NCI-H1436 treated with DMSO at 0.1 percent for 48 hours (cell line): ENCODE results near the gene OTOGL.
"Not testable (repeated sequence)": the region's sequence is repeated elsewhere in the genome, so short reads cannot be mapped to it uniquely, and the experiment has no call there.

Experiments used
- DNase-seq: peaks from one replicate; lab custom pipeline; 2025; lab: John Stamatoyannopoulos, UW

Gene OTOGL, protein sequence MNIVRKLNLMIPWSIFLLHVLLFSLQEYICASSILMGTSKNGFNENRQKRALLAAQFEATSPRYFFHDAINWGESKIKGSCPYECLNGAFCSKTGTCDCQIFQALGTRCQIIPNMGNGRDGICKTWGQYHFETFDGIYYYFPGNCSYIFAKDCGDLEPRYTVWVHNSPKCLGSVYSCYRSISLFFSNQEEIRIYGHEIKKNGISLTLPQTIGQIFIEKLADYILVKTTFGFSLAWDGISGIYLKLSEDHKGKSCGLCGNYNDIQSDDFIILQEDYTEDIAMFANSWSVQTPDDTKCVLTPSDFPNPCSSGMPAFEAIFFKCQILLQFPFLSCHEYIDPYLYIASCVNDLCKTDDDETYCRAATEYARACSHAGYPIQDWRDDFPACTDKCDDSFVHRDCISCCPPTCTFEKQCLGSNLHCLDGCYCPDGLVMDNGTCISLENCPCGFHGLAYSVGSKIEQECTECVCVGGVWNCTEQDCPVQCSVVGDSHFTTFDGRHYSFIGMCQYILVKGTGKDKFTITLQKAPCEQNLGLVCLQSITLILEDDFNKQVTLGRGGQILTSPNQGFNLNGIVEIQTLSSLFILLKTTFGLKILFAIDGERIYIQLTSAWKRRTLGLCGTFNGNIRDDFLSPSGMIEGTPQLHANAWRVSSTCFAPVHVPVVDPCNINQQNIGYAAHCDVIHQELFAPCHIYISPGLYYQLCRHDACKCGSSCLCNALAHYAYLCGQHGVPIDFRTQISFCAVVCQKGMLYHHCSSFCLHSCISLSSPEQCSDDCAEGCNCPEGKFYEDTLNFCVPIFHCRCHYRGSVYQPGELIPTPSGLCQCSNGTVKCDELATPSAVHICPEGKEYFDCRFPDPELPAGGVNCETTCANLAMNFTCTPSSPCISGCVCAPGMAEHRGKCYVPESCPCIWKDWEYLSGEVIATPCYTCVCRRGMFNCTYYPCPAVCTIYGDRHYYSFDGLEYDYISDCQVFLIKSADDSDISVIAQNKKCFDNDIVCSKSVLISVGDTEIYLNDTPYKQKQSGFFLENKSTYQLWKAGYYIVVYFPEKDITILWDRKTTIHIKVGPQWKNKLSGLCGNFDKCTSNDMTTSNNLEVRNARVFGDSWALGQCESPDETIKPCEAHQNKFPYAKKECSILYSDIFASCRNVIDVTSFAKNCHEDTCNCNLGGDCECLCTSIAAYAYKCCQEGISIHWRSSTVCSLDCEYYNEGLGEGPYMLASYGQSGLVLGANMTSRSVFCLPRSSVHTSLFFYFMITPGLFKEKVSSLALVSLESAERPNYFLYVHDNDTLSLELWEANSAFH (N-terminal part only)

DNA sequence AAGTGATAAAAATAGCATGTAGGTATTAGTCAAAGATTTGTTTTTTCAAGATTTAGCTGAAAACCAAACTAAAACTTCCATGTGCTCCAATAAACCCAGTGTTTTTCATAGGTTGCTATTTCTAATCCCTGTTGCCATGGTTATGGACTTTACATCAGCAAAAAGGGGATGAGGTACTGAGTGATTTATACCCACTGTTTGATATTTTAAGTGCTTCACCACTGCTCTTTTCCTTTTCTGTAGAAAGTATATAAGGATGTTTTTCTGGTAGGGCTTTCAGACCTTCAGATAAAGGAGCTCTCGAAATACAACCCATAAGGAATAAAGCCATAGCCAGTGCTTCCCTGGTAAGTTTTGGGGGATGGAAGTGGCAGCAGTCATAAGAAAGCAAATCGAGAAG is at the start of gene OTOGL:
Gene OTOGL (plus strand): TSS at position 279 of the 400 bp plus-strand sequence. CDS start 109,895 bp downstream, outside the sequence.
- no peak for DNase-seq

DNA sequence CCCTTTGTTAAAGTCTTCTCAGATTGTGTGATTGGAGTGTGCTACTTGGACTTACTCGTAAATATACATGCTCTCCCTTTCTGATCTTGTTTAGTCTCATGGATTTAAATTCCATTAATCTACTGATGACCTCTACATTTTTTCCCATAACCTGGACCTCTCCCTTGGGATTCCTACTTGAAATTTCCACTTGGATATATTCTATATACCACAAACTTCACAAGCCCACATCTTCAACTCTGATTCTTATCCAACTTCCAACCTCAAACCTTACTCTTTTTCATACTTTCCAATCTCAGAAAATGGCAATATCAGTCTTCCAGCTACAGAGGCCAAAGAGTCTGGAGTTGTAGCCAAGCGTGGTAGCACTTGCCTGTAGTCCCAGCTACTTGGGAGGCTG is 49.1 kb upstream of the OTOGL start:
- DNase-seq = no peak

DNA sequence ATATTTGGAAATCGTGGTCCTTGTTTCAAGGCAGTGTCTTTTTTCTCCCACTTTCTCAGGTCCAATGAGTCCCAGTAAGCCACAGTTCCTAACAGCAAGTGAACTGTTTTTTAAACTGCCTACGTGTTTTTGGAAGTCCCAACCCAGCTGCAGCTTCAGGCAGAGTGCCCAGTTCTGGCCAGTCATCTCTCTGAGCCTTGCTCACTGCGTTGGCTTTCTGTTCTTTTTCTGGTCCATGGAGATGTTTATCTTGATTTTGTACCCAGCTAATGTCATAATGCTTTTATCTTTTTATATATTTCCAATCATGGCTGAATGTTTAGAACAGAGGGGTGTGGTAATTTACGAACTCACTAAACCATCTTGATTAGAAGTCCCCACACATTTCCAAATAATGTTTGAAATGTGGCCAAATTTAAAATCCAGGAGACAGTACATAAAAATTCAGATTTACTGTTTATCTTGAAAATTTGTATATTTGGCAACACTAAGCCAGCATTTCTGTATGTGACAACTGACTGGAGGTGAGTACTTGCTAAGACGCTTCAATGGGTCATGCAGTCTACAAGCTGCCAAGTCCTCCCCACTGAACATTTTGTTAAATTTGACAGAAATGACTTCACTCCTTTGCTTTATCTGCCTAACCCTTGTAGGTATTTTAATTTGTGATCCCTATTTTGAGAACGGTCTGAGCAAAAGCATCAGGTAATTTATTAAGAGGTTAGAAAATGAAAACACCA is 46.1 kb upstream of the OTOGL start:
- DNase-seq = no peak

DNA sequence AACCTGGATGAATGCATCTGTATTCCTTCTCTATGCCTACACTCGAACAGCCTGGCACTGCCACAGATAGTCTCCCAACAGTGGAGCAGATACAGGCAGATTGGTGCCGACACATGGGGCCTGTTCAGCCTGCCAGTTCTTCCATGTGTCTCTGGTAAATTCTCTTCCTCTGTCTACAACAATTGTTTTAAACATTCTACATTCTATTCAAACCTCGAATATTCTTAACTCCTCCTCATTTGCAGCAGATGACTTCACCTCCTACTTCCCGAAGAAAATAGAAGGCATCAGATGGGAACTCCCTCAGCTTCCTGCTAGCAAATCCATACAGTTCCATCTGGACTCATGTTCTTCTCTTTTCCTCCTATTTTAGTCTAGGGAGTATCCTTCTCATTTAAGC is 43.1 kb upstream of the OTOGL start:
- DNase-seq = no peak

DNA sequence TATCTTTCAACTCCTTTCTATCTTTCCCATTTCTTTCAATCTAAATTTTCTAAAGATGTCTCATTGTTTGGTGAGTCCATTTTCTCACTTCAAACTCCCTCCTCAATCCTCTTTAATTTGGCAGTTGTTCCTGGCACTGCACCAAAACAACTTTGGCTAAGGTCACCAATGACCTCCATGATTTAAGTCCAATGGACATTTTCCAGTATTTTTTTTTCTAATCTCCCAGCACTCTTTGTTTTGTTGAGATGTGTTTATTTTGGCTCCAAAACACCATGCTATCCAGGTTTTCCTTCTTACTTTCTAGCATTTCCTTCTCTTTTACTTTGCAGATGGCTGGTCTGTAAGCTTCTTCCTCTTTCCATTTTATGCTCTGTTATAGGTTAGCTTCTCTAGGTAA is 42.5 kb upstream of the OTOGL start:
- DNase-seq = no peak

DNA sequence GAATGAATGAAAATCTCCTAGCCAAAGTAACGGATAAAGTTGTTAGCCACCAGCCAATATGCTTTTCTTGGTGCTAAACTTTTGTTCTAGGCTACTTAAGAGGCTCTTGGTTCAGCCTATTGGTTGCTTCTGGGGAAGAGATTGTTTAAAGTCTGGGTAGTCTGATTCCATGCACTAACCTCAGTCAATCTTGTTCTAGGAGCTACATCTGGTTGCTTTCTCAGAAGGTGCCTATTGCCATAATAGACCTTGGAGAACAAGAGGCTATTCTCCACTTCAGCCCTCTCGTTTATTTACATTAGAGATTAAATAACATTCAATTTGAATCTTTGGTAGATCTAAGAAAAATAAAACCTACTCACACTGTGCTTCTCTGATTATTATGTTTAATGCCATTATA is 40.8 kb upstream of the OTOGL start:
- DNase-seq = no peak

DNA sequence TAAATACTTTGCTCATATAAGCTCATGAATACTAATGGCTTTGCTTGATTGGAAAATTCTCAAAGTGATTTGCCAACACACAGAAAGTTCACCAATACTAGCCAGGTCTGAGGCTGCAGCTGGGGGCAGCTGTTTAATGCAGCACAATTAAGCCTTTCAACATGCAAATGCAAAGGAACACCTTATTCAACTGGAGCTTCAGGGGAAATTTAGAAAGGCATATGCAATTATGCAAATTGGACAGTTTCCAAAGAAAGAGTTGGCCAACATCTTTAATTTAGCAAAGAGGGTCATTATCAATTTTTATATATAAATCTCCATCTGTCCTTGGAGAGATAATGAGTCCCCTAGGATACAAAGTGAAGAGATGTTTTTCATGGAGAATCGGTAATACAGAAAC is 40.2 kb upstream of the OTOGL start:
- DNase-seq = no peak

DNA sequence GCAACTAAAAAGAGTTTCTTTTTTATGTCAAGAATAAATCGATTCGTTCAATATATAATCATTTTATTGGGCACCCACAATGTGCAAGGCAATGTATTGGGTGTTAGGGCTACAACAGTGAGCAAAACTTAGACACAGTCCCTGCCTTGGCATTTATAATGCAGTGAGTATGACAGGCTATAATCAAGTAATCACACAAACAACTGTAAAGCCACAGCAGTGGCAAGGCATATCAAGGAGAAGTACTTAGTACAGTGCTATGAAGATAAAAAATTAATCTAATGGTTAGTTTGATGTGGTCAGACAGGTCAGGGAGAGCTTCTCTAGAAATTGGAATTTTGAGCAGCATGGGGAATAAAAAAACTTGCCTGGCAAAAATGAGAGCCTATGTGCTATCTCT is 39.5 kb upstream of the OTOGL start:
- DNase-seq = no peak

DNA sequence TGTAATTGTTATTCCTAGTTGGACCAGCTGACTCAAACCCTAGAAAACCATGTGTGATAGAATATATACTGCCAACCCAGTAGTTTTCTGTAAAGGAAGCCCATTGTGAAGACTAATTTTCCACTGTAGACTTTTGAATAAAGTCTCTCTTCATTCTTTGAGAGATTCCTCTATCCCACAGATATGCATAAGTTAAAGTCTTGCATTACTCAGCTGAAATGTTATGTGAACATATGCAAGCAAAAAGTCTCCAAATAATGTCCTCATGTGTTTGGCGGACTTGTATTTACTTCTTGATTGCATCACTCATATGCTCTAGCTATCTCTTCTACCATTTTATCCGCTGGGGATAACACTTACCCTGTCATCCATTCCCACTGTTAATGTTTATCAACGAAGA is 35.1 kb upstream of the OTOGL start:
- no peak for DNase-seq

DNA sequence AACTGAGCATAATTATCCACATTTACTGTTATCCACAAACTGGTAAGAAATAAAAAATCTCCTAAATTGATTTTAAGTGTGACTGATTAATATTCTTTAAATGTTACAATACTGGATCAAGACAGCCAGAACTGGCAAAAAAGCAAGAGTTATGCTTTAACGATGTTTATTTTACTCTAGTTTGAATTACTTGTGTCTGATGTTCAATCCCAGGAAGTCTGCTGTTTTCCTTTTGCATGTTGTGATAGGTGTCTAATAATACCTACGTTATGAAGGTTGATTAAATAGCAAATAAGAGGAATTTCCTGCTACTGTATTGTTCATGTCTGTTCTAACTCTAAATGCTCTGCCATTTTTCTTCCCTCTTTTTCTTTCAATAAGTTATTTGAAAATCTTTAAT is 34.4 kb upstream of the OTOGL start:
- DNase-seq = no peak

DNA sequence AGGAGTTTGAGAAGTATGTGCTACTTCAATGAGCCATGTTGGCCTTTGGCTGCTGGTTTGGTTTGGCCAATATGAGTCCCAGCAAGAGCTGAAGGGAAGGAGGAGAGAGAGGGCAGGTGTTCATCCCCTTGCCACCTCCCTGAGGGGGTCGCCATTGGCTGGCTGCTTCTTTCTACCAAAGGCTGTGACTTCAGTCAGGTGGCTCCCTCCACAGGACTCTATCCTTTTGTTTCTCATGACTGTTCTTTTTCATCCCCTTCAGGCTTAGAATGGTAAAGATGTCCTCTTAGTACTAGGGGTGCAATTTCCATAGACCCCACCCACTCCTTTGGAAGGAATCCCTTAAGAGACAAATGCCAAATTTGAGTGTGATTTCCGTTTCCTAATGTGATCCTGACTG is 31.2 kb upstream of the OTOGL start:
- DNase-seq = no peak

DNA sequence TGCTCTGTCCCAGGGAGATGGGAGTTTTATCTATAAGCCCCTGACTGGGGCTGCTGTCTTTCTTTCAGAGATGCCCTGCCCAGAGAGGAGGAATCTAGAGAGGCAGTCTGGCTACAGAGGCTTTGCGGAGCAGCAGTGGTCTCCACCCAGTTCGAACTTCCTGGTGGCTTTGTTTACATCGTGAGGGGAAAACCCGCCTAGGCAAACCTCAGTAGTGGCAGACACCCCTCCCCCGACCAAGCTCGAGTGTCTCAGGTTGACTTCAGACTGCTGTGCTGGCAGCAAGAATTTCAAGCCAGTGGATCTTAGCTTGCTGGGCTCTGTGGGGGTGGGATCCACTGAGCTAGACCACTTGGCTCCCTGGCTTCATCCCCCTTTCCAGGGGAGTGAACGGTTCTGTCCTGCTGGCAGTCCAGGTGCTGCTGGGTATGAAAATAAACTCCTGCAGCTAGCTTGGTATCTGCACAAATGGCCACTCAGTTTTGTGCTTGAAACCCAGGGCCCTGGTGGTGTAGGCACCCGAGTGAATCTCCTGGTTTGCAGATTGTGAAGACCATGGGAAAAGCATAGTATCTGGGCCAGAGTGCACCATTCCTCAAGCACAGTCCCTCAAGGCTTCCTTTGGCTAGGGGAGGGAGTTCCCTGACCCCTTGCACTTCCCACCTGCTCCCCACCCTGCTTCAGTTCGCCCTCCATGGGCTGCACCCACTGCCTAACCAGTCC is 15.3 kb upstream of the OTOGL start:
- not testable (repeated sequence) for DNase-seq

DNA sequence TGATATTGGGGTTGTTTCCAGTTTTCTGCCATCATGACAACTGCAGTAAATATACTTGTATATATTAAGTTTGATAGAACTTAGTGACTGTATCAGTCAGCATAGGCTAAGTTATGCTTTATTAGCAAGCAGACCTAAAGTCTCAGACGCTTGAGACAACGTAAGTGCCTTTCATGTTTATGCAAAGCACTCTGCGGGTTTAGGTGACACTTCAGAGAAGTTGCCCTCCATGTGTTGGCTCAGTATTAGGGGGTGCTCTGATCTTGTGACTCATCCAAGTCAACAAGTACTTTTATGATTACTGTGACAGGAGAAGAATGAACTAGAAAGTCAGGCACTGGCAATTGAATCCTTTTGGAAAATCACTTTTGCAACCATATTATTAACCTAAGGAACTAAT is 13.3 kb upstream of the OTOGL start:
- DNase-seq = no peak

DNA sequence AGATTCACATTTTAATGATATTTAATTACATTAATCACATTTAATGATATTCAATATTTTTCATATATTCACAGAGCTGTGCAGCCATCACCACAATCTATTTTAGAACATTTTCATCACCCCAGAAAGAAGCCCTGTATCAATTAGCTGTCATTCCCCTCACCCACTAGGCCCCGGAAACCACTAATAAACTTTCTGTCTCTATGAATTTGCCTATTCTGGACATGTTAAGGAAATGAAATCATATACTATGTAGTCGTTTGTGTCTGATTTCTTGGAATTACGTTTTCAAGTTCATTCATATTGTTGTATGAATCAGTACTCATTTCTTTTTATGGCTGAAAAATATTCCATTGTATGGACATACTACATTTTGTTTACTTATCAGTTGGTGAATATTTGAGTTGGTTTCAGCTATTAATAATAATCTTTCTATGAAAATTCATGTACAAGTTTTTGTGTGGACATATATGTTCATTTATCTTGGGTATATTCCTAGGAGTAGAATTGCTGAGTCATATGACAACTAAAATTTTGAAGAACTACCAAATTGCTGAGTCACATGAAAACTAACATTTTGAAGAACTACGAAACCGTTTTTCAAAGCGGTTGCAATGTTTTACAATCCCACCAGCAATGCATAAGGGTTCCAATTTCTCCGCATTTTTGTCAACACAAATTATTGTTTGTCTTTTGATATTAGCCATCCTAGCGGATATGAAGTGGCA is 11.7 kb upstream of the OTOGL start:
- no peak for DNase-seq

DNA sequence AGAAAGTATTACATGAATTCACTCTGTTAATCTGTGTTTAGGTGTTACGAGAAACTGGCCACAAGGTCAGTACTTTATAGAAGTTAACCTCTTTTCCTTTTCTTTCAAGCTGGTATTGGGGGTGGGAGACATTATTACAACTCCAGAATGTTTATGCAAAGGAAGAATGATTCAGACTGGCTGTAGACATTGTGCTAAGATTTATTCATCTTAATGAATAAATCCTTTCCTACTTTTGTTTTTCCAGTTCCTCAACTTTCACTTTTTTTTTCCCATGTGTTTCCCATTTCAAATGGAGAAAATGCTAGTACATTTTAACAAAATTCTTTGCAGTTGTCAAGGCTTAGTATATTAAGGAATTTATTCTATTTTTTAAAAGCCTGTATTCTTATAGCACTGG is 1.3 kb downstream of the OTOGL start:
- no peak for DNase-seq

DNA sequence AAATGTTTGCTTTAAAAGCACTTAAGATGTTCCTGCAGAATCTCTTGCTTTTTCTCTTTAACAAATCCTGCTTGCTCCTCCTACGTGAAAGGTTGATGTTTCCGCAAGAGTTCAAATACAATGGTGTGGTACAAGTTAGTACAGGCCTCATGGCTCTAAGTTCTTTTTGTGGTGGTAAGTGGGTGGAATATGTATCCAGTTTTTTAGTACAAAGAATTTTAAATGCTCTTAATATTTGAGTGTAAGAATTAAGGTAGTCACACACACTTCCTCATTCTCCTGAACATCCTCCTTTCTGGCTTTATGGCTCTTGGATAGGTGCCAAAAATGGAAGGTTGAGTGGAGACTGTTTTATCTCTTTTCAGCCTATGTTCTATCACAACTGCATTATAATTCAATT is 1.8 kb downstream of the OTOGL start:
- no peak for DNase-seq

DNA sequence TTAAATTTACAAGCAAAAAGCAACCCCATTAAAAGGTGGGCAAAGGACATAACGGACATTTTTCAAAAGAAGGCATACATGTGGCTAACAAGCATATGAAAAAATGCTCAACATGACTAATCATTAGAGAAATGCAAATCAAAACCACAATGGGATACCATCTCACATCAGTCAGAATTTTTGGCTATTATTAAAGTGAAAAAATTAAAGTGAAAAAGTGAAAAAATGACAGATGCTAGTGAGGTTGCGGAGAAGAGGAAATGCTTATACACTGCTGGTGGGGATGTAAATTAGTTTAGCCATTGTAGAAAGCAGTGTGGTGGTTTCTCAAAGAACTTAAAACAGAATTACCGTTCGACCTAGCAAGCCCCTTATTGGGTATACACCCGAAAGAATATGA is 7.9 kb downstream of the OTOGL start:
- no peak for DNase-seq

DNA sequence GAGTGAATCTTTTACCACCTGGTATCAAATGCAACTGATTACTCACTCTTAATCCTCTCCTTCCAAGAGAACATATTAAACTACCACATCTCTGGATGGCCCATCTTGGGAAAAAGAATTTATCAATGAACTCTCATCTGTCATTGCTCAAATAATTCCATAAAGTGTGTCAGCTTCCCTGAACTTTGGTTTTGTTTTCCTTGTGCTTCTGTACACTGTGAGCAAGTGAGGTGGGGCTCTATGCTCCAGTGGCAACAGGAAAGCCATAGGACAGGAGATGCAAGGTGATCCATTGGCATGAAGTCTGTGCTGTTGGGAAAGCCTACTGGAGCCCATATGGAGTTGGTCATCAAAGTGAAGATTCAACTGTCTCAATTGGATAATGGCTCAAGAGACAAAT is 17.4 kb downstream of the OTOGL start:
- no peak for DNase-seq

DNA sequence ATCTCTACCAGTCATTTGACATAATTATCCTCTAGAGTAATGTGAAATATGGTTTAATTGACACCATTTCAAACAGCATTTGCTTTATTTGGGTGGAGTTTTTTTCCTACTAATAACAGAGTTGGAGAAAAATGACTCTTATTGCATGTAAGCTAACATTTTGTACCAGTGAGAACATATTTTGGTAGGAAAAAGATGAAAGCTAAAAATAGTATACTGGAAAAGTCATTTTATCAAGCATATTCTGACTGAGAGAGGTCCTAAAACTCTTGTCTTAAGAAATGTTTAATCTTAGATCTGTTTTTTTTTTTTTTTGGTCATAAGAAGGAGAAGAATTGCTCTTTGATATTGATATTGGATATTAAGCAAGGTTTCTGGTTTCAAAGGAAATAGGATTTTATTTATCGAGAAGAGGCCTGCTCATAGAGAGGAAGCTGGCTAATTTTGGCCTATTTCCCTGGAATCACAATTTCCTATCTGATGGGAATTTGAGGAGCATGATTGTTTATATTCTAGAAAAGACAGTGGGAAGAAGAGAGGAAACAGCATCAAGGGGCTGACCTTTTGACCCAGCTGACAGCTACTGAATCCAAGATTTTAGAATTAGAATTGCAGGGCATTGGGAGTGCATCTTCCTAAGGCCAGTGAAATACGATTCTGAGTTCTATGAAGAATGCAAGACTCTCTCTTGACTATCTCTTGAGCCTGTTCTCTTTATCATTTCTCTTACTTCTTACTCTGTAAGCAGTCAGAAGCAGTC is 19.4 kb downstream of the OTOGL start:
- DNase-seq = no peak

DNA sequence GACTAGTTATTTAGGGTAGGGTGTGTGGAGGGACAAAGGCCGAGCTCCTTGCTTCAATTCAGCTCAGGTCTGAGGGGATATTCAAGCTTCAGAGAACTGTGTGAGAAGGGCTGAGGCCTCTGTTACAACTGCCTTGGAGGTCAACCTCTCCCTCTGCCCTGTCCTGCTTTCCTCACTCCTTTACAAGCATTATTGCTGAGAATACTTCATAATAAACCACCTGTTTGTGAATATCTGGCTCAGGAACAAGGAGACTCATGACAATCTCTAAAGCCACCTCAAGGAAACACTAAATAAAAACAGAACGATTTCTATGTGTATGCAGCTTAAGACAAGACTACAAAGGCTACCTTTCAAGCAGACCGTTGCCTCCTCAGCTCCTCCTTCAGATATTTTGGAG is 21.7 kb downstream of the OTOGL start:
- DNase-seq = no peak
